ENCODE results near the gene OR2T35. TPM values are rescaled to one million over a fixed set of nuclear protein-coding genes. Genes with fewer than 3 reads are reported as not detected.
A peak's percentile ranks its signal among the peaks of the same experiment; 100 is the strongest.

The OR2T35 gene
- total RNA-seq, 4 donors from 2014 or later, result not detected

- Histone ChIP-seq H3K4me3 (no peak overlapping the region), H3K27ac (no peak overlapping the region), H3K27me3 (no peaks in the 10 kb centered on the region), H3K36me3 (no peaks in the 10 kb centered on the region), H3K9me3 (no peaks in the 10 kb centered on the region), H3K4me1 (no peaks in the 10 kb centered on the region)
- WGBS, 2 donors, result 61 to 73% methylated on average over 4 of the region's 4 CpGs
- no peak for DNase-seq (ENCODE audit: low spot score in 2 of 2)
- no peak for TF ChIP-seq EP300 (IDR thresholded peaks at IDR 0.05)
- TF ChIP-seq CTCF (IDR thresholded peaks at IDR 0.05), result peak; percentile 14 to 40 (median 31)
These were observed 22.5 kb downstream of the OR2T35 start for GRCh38 chr1:248622570-248623001.

GRCh38 chr1:248621770-248622169 lies 23.3 kb downstream of the OR2T35 start:
- no peaks in the 10 kb centered on the region for H3K27me3 ChIP-seq
- H3K4me1 ChIP-seq, result no peaks in the 10 kb centered on the region
- H3K9me3 ChIP-seq, result no peaks in the 10 kb centered on the region
- H3K27ac ChIP-seq, result no peak overlapping the region
- no peak for DNase-seq (ENCODE audit: low spot score in 2 of 2)
- H3K4me3 ChIP-seq, result no peak overlapping the region
- TF ChIP-seq POLR2A (IDR thresholded peaks at IDR 0.05), result no peak
- TF ChIP-seq EP300 (IDR thresholded peaks at IDR 0.05), result no peak
- TF ChIP-seq CTCF (IDR thresholded peaks at IDR 0.05), result no peak
- WGBS, 2 donors, result 54% methylated on average over 7 of the region's 7 CpGs
- no peaks in the 10 kb centered on the region for H3K36me3 ChIP-seq

- peak in 3 of 5 experiments; percentile 13 to 58 (median 34) for TF ChIP-seq CTCF (IDR thresholded peaks at IDR 0.05)
- no peak for TF ChIP-seq POLR2A (IDR thresholded peaks at IDR 0.05)
- Histone ChIP-seq H3K9me3 (no peaks in the 10 kb centered on the region), H3K27ac (no peak overlapping the region), H3K4me3 (no peak overlapping the region), H3K4me1 (no peaks in the 10 kb centered on the region), H3K27me3 (no peaks in the 10 kb centered on the region), H3K36me3 (no peaks in the 10 kb centered on the region)
- WGBS, 2 donors, result 7 to 9% methylated on average over 3 of the region's 3 CpGs
- peak; percentile 21 to 24 for DNase-seq (ENCODE audit: low spot score in 2 of 2)
These were observed 26.2 kb downstream of the OR2T35 start for GRCh38 chr1:248618878-248619277.

GRCh38 chr1:248618119-248618518 lies 27.0 kb downstream of the OR2T35 start:
- H3K4me3 ChIP-seq, result no peak overlapping the region
- H3K9me3 ChIP-seq, result no peaks in the 10 kb centered on the region
- DNase-seq (ENCODE audit: low spot score in 2 of 2), result no peak
- H3K4me1 ChIP-seq, result no peaks in the 10 kb centered on the region
- no peaks in the 10 kb centered on the region for H3K36me3 ChIP-seq
- no peaks in the 10 kb centered on the region for H3K27me3 ChIP-seq
- H3K27ac ChIP-seq, result no peak overlapping the region
- TF ChIP-seq CTCF (IDR thresholded peaks at IDR 0.05), result no peak
- TF ChIP-seq EP300 (IDR thresholded peaks at IDR 0.05), result no peak
- TF ChIP-seq POLR2A (IDR thresholded peaks at IDR 0.05), result no peak
- 68 to 69% methylated on average over 7 of the region's 7 CpGs for WGBS, 2 donors

- DNase-seq (ENCODE audit: low spot score in 2 of 2), result no peak
- WGBS, 2 donors, result 83% methylated on average over 1 of the region's 1 CpG
- Histone ChIP-seq H3K4me3 (no peak overlapping the region), H3K4me1 (no peaks in the 10 kb centered on the region), H3K36me3 (no peaks in the 10 kb centered on the region), H3K27me3 (no peaks in the 10 kb centered on the region), H3K27ac (no peak overlapping the region), H3K9me3 (no peaks in the 10 kb centered on the region)
- no peak for TF ChIP-seq EP300 (IDR thresholded peaks at IDR 0.05)
- TF ChIP-seq POLR2A (IDR thresholded peaks at IDR 0.05), result no peak
- no peak for TF ChIP-seq CTCF (IDR thresholded peaks at IDR 0.05)
These were observed 31.3 kb downstream of the OR2T35 start for GRCh38 chr1:248613742-248614141.
